SK-N-SH (cell line): ENCODE results near the gene EEFSEC.

Experiments
- CTCF ChIP-seq: fragments of 200-600 bp; sonication (generic); IDR thresholded peaks from 2 replicates; pipeline ENCODE4 v1.6.1; 2017; ENCODE audit warnings: antibody characterized with exemption, mild to moderate bottlenecking, moderate library complexity
- EP300 ChIP-seq, 2 experiments: IDR thresholded peaks; 2 replicates each; pipeline versions ENCODE4 v1.4.0 to v1.6.1; 2012; ENCODE audit warnings: borderline replicate concordance in 1 of 2, low read depth in 1 of 2, low read length in 1 of 2
- EZH2phosphoT487 ChIP-seq: fragments of 200-600 bp; sonication (generic); IDR thresholded peaks from 2 replicates; pipeline ENCODE4 v1.6.1; 2017; ENCODE audit warnings: low read depth, mixed run types, mild to moderate bottlenecking, antibody characterized with exemption, moderate library complexity, borderline replicate concordance
- GABPA ChIP-seq: IDR thresholded peaks from 2 replicates; pipeline ENCODE4 v1.4.0; 2012; ENCODE audit warnings: low read depth, mild to moderate bottlenecking
- JUND ChIP-seq: IDR thresholded peaks from 2 replicates; pipeline ENCODE4 v1.4.0; 2012
- NRF1 ChIP-seq: IDR thresholded peaks from 2 replicates; pipeline ENCODE4 v1.6.1; 2012; ENCODE audit warnings: low read depth, mild to moderate bottlenecking, low read length
- POLR2AphosphoS5 ChIP-seq: IDR thresholded peaks from 2 replicates; pipeline ENCODE4 v1.6.1; 2012; ENCODE audit warnings: low read depth, low read length
- RAD21 ChIP-seq: IDR thresholded peaks from 2 replicates; pipeline ENCODE4 v1.6.1; 2012; ENCODE audit warnings: mild to moderate bottlenecking, low read length
- SIN3A ChIP-seq: IDR thresholded peaks from 2 replicates; pipeline ENCODE4 v1.6.1; 2012; ENCODE audit warnings: low read depth, mild to moderate bottlenecking, low read length, moderate library complexity, borderline replicate concordance
- TCF12 ChIP-seq: IDR thresholded peaks from 2 replicates; pipeline ENCODE4 v1.4.0; 2012
- YY1 ChIP-seq: IDR thresholded peaks from 2 replicates; pipeline ENCODE4 v1.4.0; 2012; ENCODE audit warnings: low read depth, mild to moderate bottlenecking
- ZBTB33 ChIP-seq: IDR thresholded peaks from 2 replicates; pipeline ENCODE4 v1.4.0; 2012; ENCODE audit warnings: low read depth, borderline replicate concordance

- TF ChIP-seq CTCF (no peak), EZH2phosphoT487 (no peak), POLR2AphosphoS5 (no peak), TCF12 (no peak), JUND (no peak), RAD21 (no peak), ZBTB33 (no peak), YY1 (no peak), GABPA (no peak), SIN3A (no peak), EP300 (IDR thresholded peaks at IDR 0.05; ENCODE audit: borderline replicate concordance in 1 of 2, low read depth in 1 of 2, low read length in 1 of 2) (no peak), NRF1 (no peak)
Observed at GRCh38 chr3:128436214-128436613, 282.9 kb downstream of the EEFSEC start.
